GM18909 (cell line): ENCODE measurements around the gene THOC1.

ENCODE experiments used
- ATAC-seq: cut with Tn5 transposase; IDR thresholded peaks from one replicate; pipeline ENCODE4 v1.9.1; 2021; ENCODE audit warnings: mild to moderate bottlenecking; ENCODE audit not compliant: unreplicated experiment, poor library complexity

Gene THOC1

GRCh38 chr18:285817-286216, 18.0 kb upstream of the THOC1 start:
- ATAC-seq: no peak

- no peak for ATAC-seq
Measured at GRCh38 chr18:275486-275885, 7.6 kb upstream of the THOC1 start.

- no peak for ATAC-seq
Measured at GRCh38 chr18:274313-274712, 6.5 kb upstream of the THOC1 start.

DNA sequence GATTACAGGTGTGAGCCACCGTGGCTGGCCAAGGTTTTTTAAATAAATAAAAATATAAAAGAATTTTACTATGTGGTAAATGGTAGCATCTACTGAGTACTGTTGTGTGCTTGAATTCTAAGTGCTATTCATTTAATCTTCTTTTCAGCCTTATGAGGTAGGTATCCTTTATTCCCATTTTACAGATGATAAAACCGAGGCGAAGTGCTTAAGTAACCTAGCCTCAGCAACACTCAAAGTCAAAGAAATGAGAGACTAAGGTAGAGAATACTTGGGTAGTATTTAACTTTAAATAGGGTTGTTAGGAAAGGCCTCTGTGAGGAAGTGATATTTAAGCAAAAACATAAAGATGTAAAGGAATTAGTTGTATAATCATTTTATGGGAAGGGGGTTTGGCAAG, 5.7 kb upstream of the THOC1 start:
- ATAC-seq: no peak

- no peak for ATAC-seq
Measured at GRCh38 chr18:272650-273049, 4.8 kb upstream of the THOC1 start.

DNA sequence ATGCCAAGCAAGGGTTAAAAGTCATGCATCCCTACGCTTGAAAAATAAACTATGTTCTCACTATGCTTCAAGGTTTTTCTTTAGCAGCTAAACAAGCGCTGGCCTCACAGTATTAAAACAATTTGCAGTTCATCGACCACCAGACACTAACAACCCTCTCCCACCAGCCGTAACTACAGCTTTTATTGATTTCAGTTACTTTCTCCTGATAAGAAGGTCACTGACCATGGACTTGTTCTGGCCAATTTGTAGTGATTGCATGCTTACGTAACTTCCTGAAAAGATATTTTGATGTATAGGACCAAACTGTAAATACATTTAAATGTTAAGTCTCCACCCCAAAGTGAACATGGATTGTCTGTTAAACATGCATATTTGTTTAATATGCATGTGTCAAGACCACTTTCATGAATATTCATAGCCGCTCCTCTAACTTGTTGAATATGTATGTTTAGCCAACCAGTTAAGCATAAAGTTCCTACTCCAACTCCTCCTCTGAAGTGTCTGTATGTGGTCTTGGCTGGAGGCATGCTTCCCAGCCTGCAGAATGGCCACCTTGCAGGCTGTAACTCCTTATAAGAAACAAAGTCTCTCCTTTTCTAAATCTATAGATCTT, 1.7 kb upstream of the THOC1 start:
- no peak for ATAC-seq

- ATAC-seq: peak; percentile 38
Measured at GRCh38 chr18:267380-267687, 513 bp downstream of the THOC1 start.

- ATAC-seq: no peak
Measured at GRCh38 chr18:261398-262073, 6.3 kb downstream of the THOC1 start.

- no peak for ATAC-seq
Measured at GRCh38 chr18:260547-260946, 7.3 kb downstream of the THOC1 start.

GRCh38 chr18:255171-255570, 12.7 kb downstream of the THOC1 start:
- ATAC-seq: no peak

GRCh38 chr18:253121-253520, 14.7 kb downstream of the THOC1 start:
- no peak for ATAC-seq

DNA sequence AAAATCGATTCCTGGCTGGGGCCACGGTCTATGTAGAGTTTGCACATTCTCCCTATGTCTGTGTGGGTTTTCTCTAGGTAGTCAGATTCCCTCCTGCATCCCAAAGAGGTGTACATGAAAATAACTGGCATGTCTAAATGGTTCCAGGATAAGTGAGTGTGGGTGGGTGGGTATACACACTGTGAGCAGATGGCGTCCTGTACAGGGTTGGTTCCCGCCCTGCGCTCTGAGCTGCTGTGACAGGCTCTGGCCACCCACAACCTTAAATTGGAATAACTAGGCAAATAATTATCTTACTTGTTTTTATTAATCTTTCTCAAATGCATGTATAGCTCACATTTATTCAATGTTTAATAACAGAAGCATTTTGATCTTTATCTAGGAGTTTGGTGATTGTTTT, 16.3 kb downstream of the THOC1 start:
- ATAC-seq: no peak

DNA sequence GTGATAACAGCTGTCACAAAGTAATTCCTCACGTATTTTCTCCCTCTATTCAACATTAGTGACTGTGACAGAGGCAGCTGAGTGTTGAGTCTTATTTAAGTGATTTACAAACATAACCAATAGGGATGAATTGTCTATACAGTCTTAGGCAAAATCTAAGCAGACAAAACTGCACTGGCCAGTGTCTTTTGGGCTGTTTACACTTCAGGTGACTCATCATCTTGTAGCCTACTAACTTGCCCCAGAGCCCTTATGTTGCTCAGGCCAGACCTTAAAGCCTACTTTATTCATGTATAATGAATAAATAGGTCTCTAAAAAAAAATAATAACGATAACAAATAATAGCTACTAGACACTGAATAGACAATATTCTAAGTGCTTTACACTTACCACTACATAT, 17.2 kb downstream of the THOC1 start:
- no peak for ATAC-seq

DNA sequence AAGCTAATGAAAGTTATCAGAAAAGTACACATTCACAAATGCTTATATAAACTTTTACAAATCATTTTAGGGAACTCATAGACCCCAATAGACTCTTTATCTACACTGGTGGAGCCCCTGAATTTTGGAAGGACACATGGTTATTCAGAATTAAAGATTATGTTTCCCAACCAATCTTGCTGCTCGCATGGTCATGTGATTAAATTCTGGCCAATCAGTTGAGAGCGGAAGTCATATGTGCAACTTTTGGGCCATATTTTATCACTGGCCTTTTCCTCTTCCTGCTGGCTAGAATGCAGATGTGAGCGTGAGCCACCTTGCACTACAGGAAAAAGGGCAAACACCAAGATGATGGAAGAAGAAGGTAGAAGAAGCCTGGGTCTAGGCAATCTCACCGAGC, 19.8 kb downstream of the THOC1 start:
- no peak for ATAC-seq

GRCh38 chr18:245282-245847, 22.5 kb downstream of the THOC1 start:
- no peak for ATAC-seq

GRCh38 chr18:240175-240574, 27.7 kb downstream of the THOC1 start:
- no peak for ATAC-seq

- no peak for ATAC-seq
Measured at GRCh38 chr18:231563-231962, 36.3 kb downstream of the THOC1 start.

DNA sequence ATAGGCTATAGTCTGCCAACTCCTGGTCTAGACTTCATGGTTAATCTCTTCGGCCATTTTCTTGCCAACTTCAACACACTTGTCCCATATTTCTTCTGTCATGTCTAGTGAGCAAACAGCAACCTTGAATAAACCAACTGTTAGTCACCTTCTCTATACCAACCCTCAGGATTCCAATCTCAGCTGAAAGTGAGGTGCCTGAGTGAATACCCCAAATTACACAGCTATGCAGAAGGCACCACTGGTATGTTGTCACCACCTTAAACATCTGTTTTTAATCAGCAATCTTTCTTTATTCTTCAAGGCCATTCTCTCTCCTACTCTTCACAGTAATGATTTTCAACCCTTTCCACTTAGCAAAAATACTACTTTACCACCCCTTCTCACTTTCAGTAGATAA, 39.3 kb downstream of the THOC1 start:
- ATAC-seq: no peak

- no peak for ATAC-seq
Measured at GRCh38 chr18:227902-228301, 39.9 kb downstream of the THOC1 start.

DNA sequence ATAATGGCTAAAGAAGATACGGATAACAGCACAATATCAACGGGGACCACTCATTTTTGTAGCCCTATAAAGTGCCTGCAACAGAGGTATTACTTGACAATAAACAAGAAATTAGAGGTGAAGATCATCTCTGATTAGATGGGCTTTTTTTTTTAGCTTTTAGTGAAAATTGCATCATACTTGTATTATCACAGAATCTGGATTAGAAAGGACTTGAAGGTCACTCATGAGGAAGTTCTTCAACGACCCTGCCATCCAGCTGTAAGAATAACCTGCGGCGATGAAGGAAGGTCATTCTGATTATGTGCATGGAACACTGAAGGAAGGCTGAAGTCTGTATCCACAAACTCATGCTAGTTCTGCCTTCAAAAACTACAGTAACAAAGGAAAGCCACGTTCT, 40.5 kb downstream of the THOC1 start:
- ATAC-seq: no peak

GRCh38 chr18:225745-226144, 42.1 kb downstream of the THOC1 start:
- ATAC-seq: no peak

GRCh38 chr18:220708-221107, 47.1 kb downstream of the THOC1 start:
- no peak for ATAC-seq
